Measurements from ENCODE around the gene ALKBH3.
A peak's percentile ranks its signal among the peaks of the same experiment; 100 is the strongest.

ALKBH3 gene

GRCh38 chr11:43880640-43881159, at the start of gene ALKBH3:
TSS of gene ALKBH3 (plus strand) at chr11:43880831. CDS start at chr11:43882653, 1,822 bp downstream.
- DNase-seq, result peak in 1 of 2 experiments; percentile 19

DNA sequence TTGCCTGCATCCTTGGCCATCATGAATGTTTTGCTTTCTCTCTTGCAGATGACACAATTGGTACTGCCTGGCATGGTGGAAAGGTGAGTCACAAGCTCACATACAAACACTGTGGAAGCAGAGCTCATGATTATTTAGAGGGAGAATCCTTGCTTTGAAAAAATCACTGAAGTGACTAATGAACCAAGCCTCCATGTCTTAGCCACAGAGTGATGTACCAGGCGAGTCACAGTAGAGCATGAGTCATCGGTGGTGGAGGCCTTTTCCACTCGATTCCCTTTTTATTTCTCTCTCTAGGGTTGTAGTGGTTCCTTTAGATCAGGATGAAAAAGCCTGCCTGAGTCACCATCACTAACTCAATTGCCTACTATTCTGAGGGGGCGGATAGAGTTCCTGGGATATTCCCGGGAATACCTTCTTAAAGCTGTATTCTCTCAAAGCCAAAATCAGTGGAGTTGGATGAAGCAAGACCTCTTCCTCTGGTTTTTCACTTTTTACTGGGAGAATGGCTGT, 49.6 kb upstream of the ALKBH3 start:
- no peak for DNase-seq

GRCh38 chr11:43832536-43832935, 48.1 kb upstream of the ALKBH3 start:
- DNase-seq, result no peak

DNA sequence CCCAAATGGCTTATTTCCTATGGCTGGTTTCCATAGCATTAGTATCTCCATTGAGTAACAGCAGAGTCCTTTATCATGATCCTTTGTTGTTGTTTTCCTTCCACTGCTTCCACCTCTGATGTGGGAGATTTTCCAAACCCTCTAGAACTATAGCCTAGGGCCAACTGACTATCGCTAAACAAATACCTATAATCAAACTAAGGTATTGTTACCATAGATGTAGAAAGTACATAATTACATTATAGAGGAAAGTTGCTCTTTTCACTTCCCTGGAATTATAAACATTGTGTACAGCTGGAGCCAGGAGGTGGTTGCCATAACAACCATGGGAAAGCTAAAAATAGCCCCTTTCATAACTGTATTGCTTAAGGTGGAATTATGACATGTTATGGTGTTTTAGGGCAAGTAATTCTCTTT, 47.0 kb upstream of the ALKBH3 start:
- DNase-seq, result no peak

DNA sequence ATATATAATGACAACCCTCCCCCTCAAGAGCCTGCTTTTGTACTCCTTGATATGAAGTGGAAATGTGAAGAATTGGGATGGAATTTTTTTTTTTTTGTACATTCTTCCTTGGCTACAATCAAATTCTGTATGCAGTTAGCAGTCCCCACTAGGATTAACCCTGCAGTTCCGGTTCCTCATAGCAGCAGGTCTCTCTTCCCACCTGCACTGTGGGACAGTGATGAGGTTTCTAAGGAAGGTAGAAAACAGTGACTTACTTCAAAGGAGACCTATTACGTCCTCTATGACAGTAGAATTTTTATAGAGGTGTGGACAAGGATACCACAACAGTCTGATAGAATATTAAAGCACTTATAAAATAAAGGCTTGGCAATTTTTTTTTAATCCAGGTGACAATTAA, 46.3 kb upstream of the ALKBH3 start:
- no peak for DNase-seq

DNA sequence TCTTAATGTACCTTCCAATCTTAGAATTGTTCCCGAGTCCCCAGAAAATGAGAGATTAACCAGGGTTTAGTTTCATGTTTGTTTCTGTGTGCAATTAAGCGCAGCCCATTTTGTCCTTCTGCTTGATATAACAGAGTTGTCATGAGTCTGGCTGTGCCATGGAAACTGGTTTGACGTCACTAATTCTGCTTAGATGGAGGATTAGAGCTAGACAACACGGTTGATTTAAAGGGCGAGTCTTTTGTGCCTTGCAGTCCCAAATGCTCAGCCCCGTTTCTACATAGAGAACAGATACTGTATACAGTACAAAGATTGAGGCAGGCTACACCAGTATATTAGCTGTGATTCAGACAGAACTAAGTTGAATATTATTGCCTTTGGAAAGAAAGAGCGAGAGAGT, 45.5 kb upstream of the ALKBH3 start:
- DNase-seq, result no peak

DNA sequence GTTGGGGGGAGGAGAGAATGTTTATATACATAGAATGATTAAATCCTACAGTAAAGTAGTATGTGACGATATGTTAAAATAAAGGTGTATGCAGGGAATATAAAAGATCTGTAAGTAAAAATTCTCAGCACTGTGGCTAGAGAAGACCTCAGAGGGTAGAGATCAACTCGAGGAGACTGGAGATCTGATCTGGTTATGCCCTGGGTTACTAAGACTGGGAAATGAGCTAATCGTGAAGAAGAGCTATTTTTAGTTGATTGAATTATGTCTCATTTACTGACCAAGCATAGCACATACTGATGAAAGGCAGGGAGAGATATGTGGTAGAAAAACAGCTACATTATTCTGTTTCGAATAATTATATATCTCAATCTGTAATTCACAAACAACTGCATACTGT, 42.8 kb upstream of the ALKBH3 start:
- DNase-seq, result no peak

DNA sequence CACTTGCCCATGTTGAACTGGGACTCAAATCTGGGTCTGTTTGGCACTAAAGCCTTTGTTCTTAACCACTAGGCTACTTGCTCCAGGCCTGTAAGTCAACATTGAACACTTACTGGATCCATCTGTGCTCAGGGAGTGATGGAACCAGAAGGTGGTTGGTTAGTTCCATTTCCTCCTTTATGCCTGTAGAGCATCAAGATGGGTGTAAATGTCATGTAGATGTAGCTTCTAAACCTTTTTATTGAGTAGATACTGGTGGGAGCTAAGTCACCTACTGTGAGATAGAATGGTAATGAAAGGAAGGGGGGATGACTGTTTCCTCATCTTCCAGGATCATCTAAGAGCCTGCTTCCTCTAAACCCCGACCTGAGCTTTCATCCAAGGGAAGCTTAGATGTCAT, 38.6 kb upstream of the ALKBH3 start:
- DNase-seq, result no peak

DNA sequence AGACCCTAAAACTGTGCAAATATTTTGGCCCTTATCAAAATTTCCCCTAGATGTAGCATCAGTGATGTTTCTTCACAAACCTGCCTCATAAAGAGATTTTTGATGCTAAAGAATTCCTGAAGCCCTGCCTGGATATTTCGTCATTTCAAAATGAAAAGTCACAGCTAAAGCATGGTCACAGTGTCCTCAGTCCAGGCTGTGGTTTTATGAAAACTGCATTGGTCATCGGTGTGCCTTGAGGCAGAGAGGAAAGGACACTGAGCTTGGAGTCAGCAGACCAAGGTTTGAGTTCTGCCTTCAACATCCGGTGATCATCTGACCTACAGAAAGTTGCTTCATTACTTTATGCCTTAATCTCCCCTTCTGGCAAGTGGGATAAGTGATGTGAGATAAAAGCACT, 34.8 kb upstream of the ALKBH3 start:
- DNase-seq, result no peak

DNA sequence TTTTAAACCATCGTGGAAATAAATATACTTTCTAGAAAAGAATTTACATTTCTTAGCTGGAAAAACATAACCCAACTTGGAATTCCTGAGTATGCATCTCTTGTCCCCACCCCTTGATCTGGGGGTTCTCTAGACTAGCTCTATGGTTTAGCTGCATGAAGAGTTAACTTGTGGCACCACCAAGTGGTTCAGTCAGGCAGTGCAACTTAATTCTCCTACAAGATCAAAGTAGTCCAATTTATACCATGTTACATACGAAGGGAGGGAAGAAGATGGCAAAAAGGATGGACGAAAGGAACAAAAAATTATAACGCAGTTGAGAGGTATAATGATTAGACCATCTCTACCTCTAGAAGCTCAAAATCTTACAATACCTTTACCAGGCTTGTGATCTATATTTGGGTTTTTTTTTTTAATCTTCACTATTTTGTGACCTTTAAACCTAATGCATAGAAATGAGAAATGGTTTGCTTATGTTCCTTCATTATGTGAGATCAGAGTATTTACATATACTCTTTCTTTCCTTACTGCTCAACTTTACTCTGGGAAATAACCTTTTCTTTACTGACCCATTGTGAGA, 28.5 kb upstream of the ALKBH3 start:
- peak; percentile 0 to 39 for DNase-seq

DNA sequence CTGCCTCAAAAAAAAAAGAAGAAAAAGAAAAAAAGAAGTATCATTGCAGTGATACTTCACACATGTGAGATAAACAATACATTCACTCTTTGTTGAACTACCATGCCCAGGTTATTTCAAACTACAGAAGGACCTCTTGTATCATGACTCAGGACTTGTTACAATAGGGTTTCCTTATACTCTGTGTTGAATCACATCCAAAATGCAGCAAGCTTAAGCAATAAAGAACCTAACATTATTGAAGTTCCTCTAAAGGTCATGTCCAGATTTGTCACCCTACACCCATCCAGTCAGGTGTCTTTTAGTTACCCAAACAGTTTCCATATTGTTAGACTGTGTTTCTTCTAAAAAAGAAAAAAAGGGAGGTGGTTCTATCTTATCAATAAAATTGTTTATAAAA, 26.9 kb upstream of the ALKBH3 start:
- no peak for DNase-seq

DNA sequence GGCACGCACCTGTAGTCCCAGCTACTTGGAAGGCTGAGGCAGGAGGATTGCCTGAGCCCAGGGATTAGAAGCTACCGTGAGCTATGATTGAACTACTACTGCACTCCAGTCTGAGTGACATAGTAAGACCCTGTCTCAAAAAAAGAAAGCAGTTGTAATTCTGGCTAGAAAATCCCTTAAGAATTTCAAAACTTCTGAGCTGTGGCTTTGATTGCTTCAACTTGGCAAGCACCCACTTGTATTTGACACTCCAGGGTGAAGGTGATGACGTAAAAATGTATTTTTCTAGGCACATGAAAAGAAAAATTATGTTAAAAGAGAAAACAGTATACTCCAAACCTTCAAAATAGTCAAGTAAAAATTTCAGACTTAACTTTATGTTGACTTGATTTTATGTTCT, 23.6 kb upstream of the ALKBH3 start:
- DNase-seq, result no peak

- no peak for DNase-seq
Observed at GRCh38 chr11:43861141-43861540, 19.5 kb upstream of the ALKBH3 start.

GRCh38 chr11:43866520-43866919, 14.1 kb upstream of the ALKBH3 start:
- DNase-seq, result no peak

GRCh38 chr11:43866969-43867368, 13.7 kb upstream of the ALKBH3 start:
- DNase-seq, result no peak

- DNase-seq, result no peak
Observed at GRCh38 chr11:43868852-43869567, 11.6 kb upstream of the ALKBH3 start.

DNA sequence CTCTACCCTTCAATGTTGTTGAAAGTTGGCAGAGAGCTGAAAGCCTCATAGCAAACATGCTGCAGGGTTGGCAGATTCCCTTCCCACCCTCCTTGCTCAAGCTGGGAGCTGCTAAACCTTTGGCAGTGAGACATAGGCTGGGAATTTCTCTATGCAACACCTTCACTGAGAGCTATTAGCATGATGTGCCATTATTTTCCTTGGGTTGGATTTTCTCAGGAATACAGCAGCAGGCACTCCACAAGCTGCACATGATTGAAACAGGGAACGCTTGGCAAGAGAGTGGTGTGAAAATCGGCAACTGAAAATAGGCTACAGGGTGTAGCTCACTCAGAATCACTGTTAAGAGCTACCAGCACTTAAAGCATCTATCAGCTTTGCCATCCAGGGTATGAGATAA, 9.6 kb upstream of the ALKBH3 start:
- DNase-seq, result no peak

DNA sequence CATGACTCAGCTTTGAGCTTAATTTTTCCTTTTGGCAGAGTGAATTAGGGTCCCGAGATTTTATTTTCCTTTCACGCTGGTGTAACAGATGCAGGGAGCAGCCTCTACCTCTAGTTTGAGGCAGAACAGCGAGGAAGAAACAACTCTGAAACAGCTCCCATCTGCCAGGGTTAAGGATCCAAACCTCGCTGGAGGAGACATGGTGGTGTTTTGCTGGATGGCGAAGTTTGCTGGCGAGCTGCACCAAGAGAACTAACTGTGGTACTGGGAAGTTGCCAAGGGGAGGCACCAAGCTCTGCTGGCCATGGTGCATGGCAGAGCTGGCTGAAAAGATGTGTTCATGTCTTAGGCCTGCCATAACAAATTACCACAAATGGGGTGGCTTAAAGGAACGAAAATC, 7.6 kb upstream of the ALKBH3 start:
- no peak for DNase-seq

DNA sequence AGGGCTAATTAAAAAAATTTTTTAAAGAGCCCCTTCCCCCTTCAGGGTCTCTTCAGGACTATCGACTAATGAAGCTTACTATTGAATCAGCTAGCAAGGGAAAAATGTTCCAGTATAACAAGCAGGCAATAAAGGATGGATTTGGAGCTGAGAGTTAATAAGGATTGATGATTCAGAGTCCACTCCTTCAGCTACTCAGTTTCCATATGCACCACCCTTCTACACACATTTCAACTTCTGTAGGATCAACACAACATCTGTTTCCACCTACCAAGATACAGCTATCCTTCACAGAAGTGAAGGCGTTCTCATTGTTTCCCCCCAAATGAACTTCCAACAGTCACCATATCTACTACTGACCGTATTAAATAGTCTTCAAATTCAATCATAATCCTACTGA, 6.6 kb upstream of the ALKBH3 start:
- DNase-seq, result no peak

- no peak for DNase-seq
Observed at GRCh38 chr11:43874738-43875137, 5.9 kb upstream of the ALKBH3 start.

- no peak for DNase-seq
Observed at GRCh38 chr11:43879789-43880639, 617 bp upstream of the ALKBH3 start.

DNA sequence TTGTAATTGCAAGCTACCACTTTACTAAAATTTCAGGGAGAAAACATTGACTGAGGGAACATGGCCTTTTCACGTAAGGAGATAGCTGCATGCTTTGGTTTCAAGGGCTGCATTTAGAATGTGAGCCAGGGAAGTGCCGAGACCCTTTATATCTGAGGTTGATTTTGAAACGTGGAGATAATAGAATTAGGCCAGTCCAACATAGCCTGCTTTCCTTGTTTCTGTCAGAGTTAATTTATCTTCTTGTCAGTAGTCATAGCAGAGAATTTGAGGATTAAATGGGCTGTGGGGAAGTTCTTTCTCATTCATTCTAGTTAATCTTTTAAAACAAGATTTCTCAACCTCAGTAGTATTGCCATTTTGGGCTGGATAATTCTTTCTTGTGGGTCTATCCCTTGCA, 12.2 kb downstream of the ALKBH3 start:
- no peak for DNase-seq

GRCh38 chr11:43894546-43894945, 13.9 kb downstream of the ALKBH3 start:
- no peak for DNase-seq

DNA sequence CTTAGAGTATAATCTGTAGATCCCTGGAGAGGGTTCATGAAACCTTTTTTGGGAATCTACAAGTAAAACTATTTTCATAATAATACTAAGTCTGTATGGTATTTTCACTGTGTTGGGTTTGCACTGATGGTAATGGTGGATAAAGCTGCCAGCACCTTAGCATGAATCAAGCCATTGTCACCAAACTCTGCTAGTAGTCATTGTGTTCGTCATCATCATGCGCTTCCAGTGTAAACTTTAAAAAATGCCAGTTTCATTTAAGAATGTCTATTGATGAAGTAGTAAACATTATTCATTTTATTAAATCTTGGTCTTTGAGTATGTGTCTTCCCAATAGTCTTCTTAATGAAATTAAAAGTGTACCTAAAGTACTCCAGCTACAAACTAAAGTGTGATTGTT, 15.0 kb downstream of the ALKBH3 start:
- no peak for DNase-seq

Measured in NCI-H187 (cell line).